ENCODE measurements around the gene SGCA.

The SGCA gene

GRCh38 chr17:50201276-50201854 lies 35.6 kb downstream of the SGCA start, which contains the start of gene COL1A1:
TSS of gene COL1A1 (minus strand) at chr17:50201631. CDS start at chr17:50201513, 118 bp downstream.
- peak within 1 kb of the TSS; percentile 51 for H3K4me3 ChIP-seq (ENCODE audit: low read length)
- no peak for DNase-seq (ENCODE audit: low read depth, low spot score)

- H3K4me3 ChIP-seq (ENCODE audit: low read length) = no peak overlapping the region
- DNase-seq (ENCODE audit: low read depth, low spot score) = no peak
Measured at GRCh38 chr17:50203086-50203485, 37.3 kb downstream of the SGCA start.

GRCh38 chr17:50203604-50204345 lies 38.0 kb downstream of the SGCA start:
- no peak for DNase-seq (ENCODE audit: low read depth, low spot score)

GRCh38 chr17:50204431-50204830 lies 38.6 kb downstream of the SGCA start:
- DNase-seq (ENCODE audit: low read depth, low spot score) = no peak
- H3K4me3 ChIP-seq (ENCODE audit: low read length) = no peak overlapping the region

More at GRCh38 chr17:50203604-50204345, 38.0 kb downstream of the SGCA start:
- H3K4me3 ChIP-seq (ENCODE audit: low read length) = no peak overlapping the region

- DNase-seq (ENCODE audit: low read depth, low spot score) = no peak
- no peak overlapping the region for H3K4me3 ChIP-seq (ENCODE audit: low read length)
Measured at GRCh38 chr17:50205111-50205962, 39.5 kb downstream of the SGCA start.

GRCh38 chr17:50205963-50206505 lies 40.2 kb downstream of the SGCA start:
- no peak for DNase-seq (ENCODE audit: low read depth, low spot score)
- H3K4me3 ChIP-seq (ENCODE audit: low read length) = no peak overlapping the region

GRCh38 chr17:50206604-50207293 lies 40.9 kb downstream of the SGCA start:
- no peak overlapping the region for H3K4me3 ChIP-seq (ENCODE audit: low read length)
- DNase-seq (ENCODE audit: low read depth, low spot score) = no peak

- H3K4me3 ChIP-seq (ENCODE audit: low read length) = no peak overlapping the region
- no peak for DNase-seq (ENCODE audit: low read depth, low spot score)
Measured at GRCh38 chr17:50207315-50207714, 41.5 kb downstream of the SGCA start.

GRCh38 chr17:50207792-50208567 lies 42.2 kb downstream of the SGCA start:
- no peak for DNase-seq (ENCODE audit: low read depth, low spot score)
- H3K4me3 ChIP-seq (ENCODE audit: low read length) = no peak overlapping the region

GRCh38 chr17:50208611-50209061 lies 42.8 kb downstream of the SGCA start:
- H3K4me3 ChIP-seq (ENCODE audit: low read length) = no peak overlapping the region
- no peak for DNase-seq (ENCODE audit: low read depth, low spot score)

GRCh38 chr17:50209133-50209471 lies 43.3 kb downstream of the SGCA start:
- H3K4me3 ChIP-seq (ENCODE audit: low read length) = no peak overlapping the region
- no peak for DNase-seq (ENCODE audit: low read depth, low spot score)

- H3K4me3 ChIP-seq (ENCODE audit: low read length) = no peak overlapping the region
- no peak for DNase-seq (ENCODE audit: low read depth, low spot score)
Measured at GRCh38 chr17:50209472-50210239, 43.9 kb downstream of the SGCA start.

GRCh38 chr17:50210240-50211225 lies 44.7 kb downstream of the SGCA start:
- no peak for DNase-seq (ENCODE audit: low read depth, low spot score)
- H3K4me3 ChIP-seq (ENCODE audit: low read length) = no peak overlapping the region

- no peak overlapping the region for H3K4me3 ChIP-seq (ENCODE audit: low read length)
- DNase-seq (ENCODE audit: low read depth, low spot score) = no peak
Measured at GRCh38 chr17:50211249-50212120, 45.7 kb downstream of the SGCA start.

GRCh38 chr17:50212121-50212843 lies 46.5 kb downstream of the SGCA start:
- DNase-seq (ENCODE audit: low read depth, low spot score) = no peak

More at GRCh38 chr17:50212121-50212843, 46.5 kb downstream of the SGCA start:
- H3K4me3 ChIP-seq (ENCODE audit: low read length) = no peak overlapping the region
